HT-29 (cell line): ENCODE measurements around the gene REV3L. TPM values are rescaled to one million over a fixed set of nuclear protein-coding genes. Genes with fewer than 3 reads are reported as not detected.
"Not testable (repeated sequence)": the region's sequence is repeated elsewhere in the genome, so short reads cannot be mapped to it uniquely, and the experiment has no call there.

Experiments used
- DNase-seq: peaks from one replicate; pipeline ENCODE4 v3.0.0-alpha.2; 2015; ENCODE audit warnings: low spot score
- total RNA-seq: library from RNA; depleted of rRNA; stranded (reverse); fragments of >200 nt; shearing (Covaris generic); gene quantifications from 2 replicates; pipeline ENCODE4 v1.2.3, GENCODE V29; 2014

REV3L gene
- total RNA-seq, 1 experiment from 2014 or later, result 9.4 TPM

GRCh38 chr6:111306104-111306888 lies 176.7 kb downstream of the REV3L start:
- no peak for DNase-seq

GRCh38 chr6:111301946-111302345 lies 181.1 kb downstream of the REV3L start:
- no peak for DNase-seq

GRCh38 chr6:111300938-111301800 lies 181.8 kb downstream of the REV3L start:
- DNase-seq, result peak; percentile 17

- DNase-seq, result no peak
Measured at GRCh38 chr6:111297776-111298175, 185.2 kb downstream of the REV3L start.

GRCh38 chr6:111294374-111294967 lies 188.5 kb downstream of the REV3L start:
- no peak for DNase-seq

- no peak for DNase-seq
Measured at GRCh38 chr6:111291336-111292259, 191.4 kb downstream of the REV3L start.

GRCh38 chr6:111290689-111291335 lies 192.2 kb downstream of the REV3L start:
- not testable (repeated sequence) for DNase-seq

- DNase-seq, result not testable (repeated sequence)
Measured at GRCh38 chr6:111284356-111284755, 198.7 kb downstream of the REV3L start.

GRCh38 chr6:111283707-111284106 lies 199.3 kb downstream of the REV3L start:
- DNase-seq, result no peak

GRCh38 chr6:111282515-111282914 lies 200.5 kb downstream of the REV3L start:
- DNase-seq, result no peak

GRCh38 chr6:111280445-111280955 lies 202.5 kb downstream of the REV3L start:
- DNase-seq, result no peak

GRCh38 chr6:111278731-111279130 lies 204.3 kb downstream of the REV3L start:
- no peak for DNase-seq

GRCh38 chr6:111277819-111278218 lies 205.2 kb downstream of the REV3L start:
- DNase-seq, result no peak

GRCh38 chr6:111276736-111277135 lies 206.3 kb downstream of the REV3L start:
- no peak for DNase-seq

- no peak for DNase-seq
Measured at GRCh38 chr6:111276335-111276734, 206.7 kb downstream of the REV3L start.

- DNase-seq, result no peak
Measured at GRCh38 chr6:111274593-111275217, 208.3 kb downstream of the REV3L start.

- DNase-seq, result no peak
Measured at GRCh38 chr6:111270121-111270520, 212.9 kb downstream of the REV3L start.

GRCh38 chr6:111269401-111269970 lies 213.5 kb downstream of the REV3L start:
- DNase-seq, result no peak

GRCh38 chr6:111267764-111268333 lies 215.2 kb downstream of the REV3L start:
- no peak for DNase-seq
